Panc1 (cell line): ENCODE results near the gene SLC1A3. TPM values are rescaled to one million over a fixed set of nuclear protein-coding genes. Genes with fewer than 3 reads are reported as not detected.
"Not testable (repeated sequence)": the region's sequence is repeated elsewhere in the genome, so short reads cannot be mapped to it uniquely, and the experiment has no call there.

ENCODE experiments used
- ATAC-seq: fragments of 200-7000 bp; cut with Tn5 transposase; 2 replicates; pipeline ENCODE4 v1.9.1; 2020; ENCODE audit warnings: mild to moderate bottlenecking, moderate library complexity
- BruUV-seq: library from RNA; stranded (reverse); fragments of 400-500 nt; replicated peaks from 2 replicates; lab custom pipeline; 2021; lab: Mats Ljungman, UMichigan
- CTCF ChIA-PET: fragments of 300-600 bp; sonication (Branson Sonifier 250); formaldehyde crosslinking; loops from one replicate; lab custom pipeline; 2022; ENCODE audit warnings: antibody characterized with exemption; lab: Charles Lee
- POLR2A ChIA-PET: fragments of 300-600 bp; sonication (Branson Sonifier 250); formaldehyde crosslinking; loops from one replicate; lab custom pipeline; 2022; ENCODE audit warnings: antibody characterized with exemption; lab: Charles Lee
- DNase-seq: peaks from one replicate; pipeline ENCODE4 v3.0.0-alpha.2; 2010; ENCODE audit warnings: low read depth, low spot score
- H3K27ac ChIP-seq: 2 replicates; pipeline ENCODE4 v1.5.1; 2011; ENCODE audit warnings: mild to moderate bottlenecking, low read length, inconsistent platforms
- H3K27me3 ChIP-seq: fragments of 200-500 bp; sonication (Bioruptor generic); 2 replicates; pipeline ENCODE4 v1.6.0; 2014; ENCODE audit warnings: low read length, inconsistent platforms; ENCODE audit not compliant: control insufficient read depth, insufficient read depth
- H3K36me3 ChIP-seq: fragments of 200-500 bp; sonication (Bioruptor generic); 2 replicates; pipeline ENCODE4 v1.5.1; 2014; ENCODE audit warnings: inconsistent platforms, mild to moderate bottlenecking, low read length, moderate library complexity; ENCODE audit not compliant: control insufficient read depth, insufficient read depth
- H3K4me1 ChIP-seq: 2 replicates; pipeline ENCODE4 v1.5.1; 2011; ENCODE audit warnings: inconsistent platforms, mild to moderate bottlenecking, low read length, moderate library complexity; ENCODE audit not compliant: control insufficient read depth, insufficient read depth
- H3K4me3 ChIP-seq, 2 experiments: 2 replicates each; pipeline ENCODE4 v1.5.1; 2011 to 2012; ENCODE audit warnings: low read depth in 2 of 2, low read length in 2 of 2, mild to moderate bottlenecking in 2 of 2, inconsistent platforms in 1 of 2, moderate library complexity in 1 of 2
- H3K9me3 ChIP-seq: fragments of 200-500 bp; sonication (Bioruptor generic); 2 replicates; pipeline ENCODE4 v1.5.1; 2014; ENCODE audit warnings: low read depth, mild to moderate bottlenecking, inconsistent platforms, low read length, moderate library complexity; ENCODE audit not compliant: control insufficient read depth, insufficient read depth
- CTCF ChIP-seq: fragments of 450-650 bp; IDR thresholded peaks from 2 replicates; pipeline ENCODE4 v1.5.1; 2017; ENCODE audit warnings: mild to moderate bottlenecking
- POLR2AphosphoS5 ChIP-seq: IDR thresholded peaks from 2 replicates; pipeline ENCODE4 v1.6.1; 2012; ENCODE audit warnings: mild to moderate bottlenecking, low read depth, low read length, moderate library complexity
- REST ChIP-seq, 2 experiments: IDR thresholded peaks; 2 replicates each; pipeline ENCODE4 v1.6.1; 2011 to 2012; ENCODE audit warnings: low read depth in 2 of 2, control low read depth in 1 of 2, low read length in 1 of 2, mild to moderate bottlenecking in 1 of 2, moderate library complexity in 1 of 2; ENCODE audit not compliant: insufficient read depth in 1 of 2
- SIN3A ChIP-seq: IDR thresholded peaks from 2 replicates; pipeline ENCODE4 v1.6.1; 2012; ENCODE audit warnings: low read depth, mild to moderate bottlenecking, low read length, moderate library complexity, borderline replicate concordance; ENCODE audit not compliant: insufficient read depth
- TCF7L2 ChIP-seq: IDR thresholded peaks from 2 replicates; pipeline ENCODE4 v1.6.1; 2011; ENCODE audit warnings: mild to moderate bottlenecking, low read depth, low read length, inconsistent platforms
- in situ Hi-C: cut with HindIII; loops from 2 replicates; pipeline ENCODE4 v1.10.0; 2016; ENCODE audit warnings: low sequenced_read_pairs, low pct_unique_long_range_greater_than_20kb
- intact Hi-C: fragments of 100-400 bp; cut with micrococcal nuclease; formaldehyde crosslinking; loops from one replicate; pipeline ENCODE4 v1.10.0; 2022; ENCODE audit not compliant: unreplicated experiment
- total RNA-seq: library from RNA; stranded (reverse); gene quantifications from one replicate; pipeline ENCODE4 v1.2.1, GENCODE V29; 2021; ENCODE audit not compliant: unreplicated experiment

Gene SLC1A3
- total RNA-seq, 1 experiment from 2014 or later: 0.13 TPM

- ATAC-seq (no peak), DNase-seq (no peak)
- CTCF ChIA-PET: interaction anchor here (0.6 kb wide), 1 partner anchor 107 kb away, joined by 4 read pairs; no protein-coding TSS in a partner anchor
- H3K36me3 ChIP-seq: no peaks in the 10 kb centered on the region
- TF ChIP-seq SIN3A (no peak), POLR2AphosphoS5 (no peak), CTCF (no peak), TCF7L2 (no peak), REST (IDR thresholded peaks at IDR 0.05; ENCODE audit: insufficient read depth in 1 of 2, low read depth in 2 of 2, low read length in 1 of 2) (no peak)
- no peaks in the 10 kb centered on the region for H3K9me3 ChIP-seq
- H3K27ac ChIP-seq: no peak overlapping the region
- BruUV-seq: no TSS peak
- peaks cover 6% of the 10 kb centered on the region for H3K27me3 ChIP-seq
- no peaks in the 10 kb centered on the region for H3K4me1 ChIP-seq
- in situ Hi-C loops (no loop called here), intact Hi-C loops (no loop called here)
- no peak overlapping the region for H3K4me3 ChIP-seq
- POLR2A ChIA-PET: no interaction called here
Measured at GRCh38 chr5:36587354-36587753, 19.1 kb upstream of the SLC1A3 start.

- H3K36me3 ChIP-seq, BruUV-seq, H3K4me3 ChIP-seq, intact Hi-C loops, CTCF ChIA-PET, DNase-seq, H3K27me3 ChIP-seq, in situ Hi-C loops, ATAC-seq, POLR2A ChIA-PET, H3K4me1 ChIP-seq, H3K27ac ChIP-seq, H3K9me3 ChIP-seq: not testable (repeated sequence)
Measured at GRCh38 chr5:36589735-36590134, 16.7 kb upstream of the SLC1A3 start.

GRCh38 chr5:36590513-36591286 is 15.7 kb upstream of the SLC1A3 start:
- TF ChIP-seq POLR2AphosphoS5: no peak
- TF ChIP-seq CTCF: no peak
- no peaks in the 10 kb centered on the region for H3K36me3 ChIP-seq
- H3K27me3 ChIP-seq: peaks cover under 1% of the 10 kb centered on the region
- intact Hi-C loops (no loop called here), in situ Hi-C loops (no loop called here)
- H3K4me1 ChIP-seq: no peaks in the 10 kb centered on the region
- no peak overlapping the region for H3K27ac ChIP-seq
- CTCF ChIA-PET: no interaction called here
- DNase-seq (no peak), ATAC-seq (no peak)
- no TSS peak for BruUV-seq
- no peaks in the 10 kb centered on the region for H3K9me3 ChIP-seq
- POLR2A ChIA-PET: no interaction called here
- no peak overlapping the region for H3K4me3 ChIP-seq
